Measurements from ENCODE around the gene DCAKD.

GRCh38 chr17:45004388-45004787 is 47.0 kb downstream of the DCAKD start:
- TF ChIP-seq BACH2 (CRISPR knock-in tag; IDR thresholded peaks at IDR 0.05; ENCODE audit: borderline replicate concordance), result no peak
- TF ChIP-seq ZFP30 (CRISPR knock-in tag; IDR thresholded peaks at IDR 0.05), result no peak
- no peak for TF ChIP-seq PATZ1 (CRISPR knock-in tag; IDR thresholded peaks at IDR 0.05; ENCODE audit: borderline replicate concordance)

Data from SK-N-SH treated with all-trans-retinoic acid at 6 μM for 48 hours (cell line).